Activated CD4-positive, alpha-beta T cell treated with anti-CD3 and anti-CD28 coated beads, Interleukin-2, amount 50 U/mL, for 4 hours (primary cell): Measurements from ENCODE around the gene FHL1.
A peak's percentile ranks its signal among the peaks of the same experiment; 100 is the strongest.
"Not testable (repeated sequence)": the region's sequence is repeated elsewhere in the genome, so short reads cannot be mapped to it uniquely, and the experiment has no call there.

ENCODE experiments used
- DNase-seq, 2 experiments: peaks; one replicate each; pipeline ENCODE4 v3.0.0-alpha.2; 2020

FHL1 gene

GRCh38 chrX:136211766-136212556 is 64.6 kb downstream of the FHL1 start:
- no peak for DNase-seq

DNA sequence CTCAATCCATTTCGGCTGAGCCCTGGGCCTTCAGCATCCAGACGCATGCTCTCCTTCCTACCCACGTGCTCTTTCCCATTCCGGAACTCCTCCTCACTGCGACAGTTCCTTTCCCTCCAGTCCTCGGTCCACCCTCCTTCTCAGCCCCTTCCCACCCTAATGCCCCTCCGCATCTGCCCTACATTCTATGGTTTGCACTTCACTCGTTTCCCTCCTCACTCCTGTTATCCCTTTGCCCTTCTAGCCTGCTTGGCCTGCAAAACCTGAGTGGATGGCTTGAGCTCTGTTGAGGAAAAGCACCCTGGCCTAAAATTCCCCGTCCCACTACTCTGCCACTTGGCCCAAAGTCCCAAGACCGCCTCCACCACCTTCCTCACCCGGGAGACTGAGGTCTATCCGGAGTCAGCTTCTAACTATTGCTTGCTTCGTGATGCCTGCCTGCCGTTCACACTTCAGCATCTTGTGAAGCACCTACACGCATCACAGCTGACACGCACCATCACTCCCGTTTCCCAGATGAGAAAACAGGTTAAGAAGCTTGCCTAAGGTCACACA is 65.3 kb downstream of the FHL1 start:
- no peak for DNase-seq

DNA sequence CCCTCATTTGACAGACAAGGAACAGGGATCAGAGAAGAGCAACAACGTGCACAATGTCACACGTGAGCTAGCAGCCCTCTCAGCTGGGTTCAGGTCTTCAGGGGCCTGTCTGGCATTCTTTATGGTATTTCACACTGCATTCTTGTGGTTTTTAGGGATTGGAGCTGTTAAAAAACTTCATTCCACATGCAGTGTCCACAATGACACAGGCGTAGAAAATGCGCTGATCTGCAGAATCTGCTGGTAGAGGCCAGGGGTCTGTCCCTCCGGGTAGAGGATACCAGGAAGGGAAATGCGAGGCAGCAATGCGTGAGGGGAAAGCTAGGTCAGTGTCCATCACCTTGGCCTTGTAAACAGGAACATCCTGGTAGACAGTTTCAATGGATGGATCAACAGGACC is 67.2 kb downstream of the FHL1 start:
- no peak for DNase-seq

DNA sequence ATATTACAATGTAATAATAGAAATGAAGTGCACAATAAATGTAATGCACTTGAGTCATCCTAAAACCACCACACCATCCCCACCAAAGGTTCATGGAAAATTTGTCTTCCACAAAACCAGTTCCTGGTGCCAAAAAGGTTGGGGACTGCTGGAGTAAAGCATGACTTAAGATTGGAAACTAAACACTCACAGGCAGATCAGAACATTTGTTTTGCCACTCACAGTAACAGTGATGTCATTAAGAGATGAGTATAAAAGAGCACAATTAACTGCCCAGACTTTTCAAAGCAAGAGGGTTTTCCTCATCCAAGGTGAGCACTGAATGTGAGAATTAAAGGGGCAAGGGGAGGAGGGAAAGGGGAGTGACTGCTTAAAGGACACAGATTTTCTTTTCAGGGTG is 68.2 kb downstream of the FHL1 start:
- no peak for DNase-seq

- no peak for DNase-seq
Observed at GRCh38 chrX:136219893-136220292, 72.6 kb downstream of the FHL1 start.

GRCh38 chrX:136220540-136220939 is 73.2 kb downstream of the FHL1 start:
- DNase-seq = no peak

GRCh38 chrX:136220951-136221350 is 73.6 kb downstream of the FHL1 start:
- no peak for DNase-seq

DNA sequence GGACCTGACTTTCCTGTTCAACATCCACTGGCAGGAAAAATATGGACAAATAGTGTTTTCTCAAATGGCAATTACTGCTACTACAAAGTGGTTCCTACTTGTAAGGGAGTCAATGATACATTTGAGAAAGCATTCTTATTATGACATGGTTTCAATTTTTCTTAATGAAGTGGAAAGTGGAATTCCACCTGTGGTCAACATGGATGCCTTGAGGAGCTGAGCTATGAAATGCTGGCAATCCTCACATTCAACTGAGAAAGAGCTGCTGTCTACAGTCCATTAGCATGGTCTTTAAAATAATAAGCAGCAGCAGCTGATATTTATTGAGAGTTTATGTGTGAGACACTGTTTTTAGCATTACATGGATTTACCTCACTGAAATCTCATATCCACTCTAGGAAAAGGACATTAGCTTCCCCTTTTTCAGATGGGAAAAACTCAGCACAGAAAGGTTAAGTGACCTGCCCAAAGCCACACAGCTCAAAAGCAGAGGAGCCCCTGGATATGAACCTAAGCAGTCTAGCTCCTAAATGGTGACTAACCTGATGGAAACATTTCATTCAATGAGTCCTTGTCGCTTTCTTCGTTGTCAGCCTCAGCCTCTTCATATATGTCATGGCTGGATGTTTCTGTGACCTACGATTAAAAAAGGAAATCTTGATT is 74.6 kb downstream of the FHL1 start:
- DNase-seq = no peak

DNA sequence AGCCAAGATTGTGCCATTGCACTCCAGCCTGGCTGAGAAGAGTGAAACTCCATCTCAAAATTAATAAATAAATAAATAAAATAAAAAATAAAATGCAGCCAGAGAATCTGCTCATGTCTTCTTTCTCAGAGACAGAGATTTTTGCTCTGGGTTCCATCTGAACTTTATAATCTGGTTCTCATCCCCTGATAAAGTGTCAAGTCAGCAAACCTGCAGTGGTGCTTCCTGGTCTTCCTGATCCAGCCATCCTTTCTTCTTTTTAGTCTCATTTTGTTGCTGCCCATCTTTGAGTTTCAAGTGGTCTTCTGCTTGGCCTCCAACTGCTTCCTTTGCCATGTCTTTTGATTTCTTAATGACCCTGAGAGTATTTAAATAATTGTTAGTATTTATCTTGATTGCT is 79.7 kb downstream of the FHL1 start:
- DNase-seq = no peak

GRCh38 chrX:136227948-136228838 is 80.9 kb downstream of the FHL1 start:
- no peak for DNase-seq

DNA sequence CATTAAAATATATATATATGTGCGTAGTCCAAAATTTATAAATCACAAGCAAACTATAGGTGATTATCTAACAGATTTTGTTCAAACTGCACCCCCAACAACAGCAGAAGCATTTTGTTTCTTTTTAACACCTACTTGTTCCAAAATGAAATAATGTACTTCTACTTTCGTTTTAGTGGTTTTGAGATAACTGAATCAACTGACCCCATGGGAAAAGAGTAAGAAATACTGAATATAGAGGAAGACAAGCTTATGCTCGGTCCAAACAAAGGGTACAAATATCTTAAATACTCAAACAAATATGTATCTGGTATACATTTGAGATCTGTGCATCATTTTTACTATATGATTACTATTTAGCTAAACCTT is 81.5 kb downstream of the FHL1 start:
- DNase-seq = no peak

- no peak for DNase-seq
Observed at GRCh38 chrX:136237074-136237473, 89.7 kb downstream of the FHL1 start.

DNA sequence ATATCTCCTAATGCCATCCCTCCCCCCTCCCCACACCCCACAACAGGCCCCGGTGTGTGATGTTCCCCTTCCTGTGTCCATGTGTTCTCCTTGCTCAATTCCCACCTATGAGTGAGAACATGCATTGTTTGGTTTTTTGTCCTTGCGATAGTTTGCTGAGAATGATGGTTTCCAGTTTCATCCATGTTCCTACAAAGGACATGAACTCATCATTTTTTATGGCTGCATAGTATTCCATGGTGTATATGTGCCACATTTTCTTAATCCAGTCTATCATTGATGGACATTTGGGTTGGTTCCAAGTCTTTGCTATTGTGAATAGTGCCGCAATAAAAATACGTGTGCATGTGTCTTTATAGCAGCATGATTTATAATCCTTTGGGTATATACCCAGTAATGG is 90.5 kb downstream of the FHL1 start:
- not testable (repeated sequence) for DNase-seq

- DNase-seq = no peak
Observed at GRCh38 chrX:136246201-136246600, 98.9 kb downstream of the FHL1 start.

DNA sequence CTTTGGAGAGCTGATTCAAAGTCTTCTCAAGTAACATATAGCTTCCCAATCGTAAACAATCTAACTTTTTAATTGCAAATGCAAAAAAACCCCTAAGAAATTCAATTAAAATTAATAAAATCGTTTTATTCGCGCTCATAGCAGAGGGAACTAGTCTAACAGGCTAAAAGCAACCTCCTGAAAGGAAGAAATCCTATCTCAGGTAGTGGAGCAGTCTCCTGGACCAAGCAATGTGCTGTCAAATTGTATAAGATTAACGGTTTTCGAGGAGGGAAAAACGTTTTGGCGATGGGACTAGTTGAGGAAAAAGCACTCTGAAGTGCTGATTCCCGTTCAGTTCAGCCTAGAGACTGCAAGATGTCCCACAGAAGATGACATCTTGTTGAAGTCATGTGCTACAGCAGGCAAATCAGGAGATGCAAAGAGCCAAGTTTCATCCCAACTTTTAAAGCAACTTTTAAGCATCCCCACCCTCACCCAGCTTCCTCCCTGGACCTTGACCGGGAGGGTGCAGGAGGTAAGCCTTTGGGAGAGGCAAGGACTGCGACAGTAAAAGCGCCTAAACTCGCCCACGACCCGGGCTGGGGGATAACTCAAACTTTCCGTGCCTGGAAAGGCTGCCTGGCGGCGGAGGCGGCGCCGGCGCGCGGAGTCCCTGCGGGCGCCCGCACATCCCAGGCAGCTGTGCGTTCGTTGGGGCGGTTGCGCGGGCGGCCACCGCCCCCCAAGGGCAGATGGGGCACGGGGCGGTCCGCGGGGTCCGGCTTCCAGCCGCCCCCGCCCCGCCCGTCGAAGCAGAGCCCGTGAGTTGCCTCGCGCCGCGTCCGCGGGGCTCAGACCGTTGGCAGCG is 103.1 kb downstream of the FHL1 start:
- DNase-seq = peak; percentile 46 to 49

- DNase-seq = peak; percentile 49 to 57
Observed at GRCh38 chrX:136251041-136251991, 104.0 kb downstream of the FHL1 start, which contains the start of gene MAP7D3. Gene MAP7D3 (minus strand): TSS chrX:136251400. CDS start chrX:136251358, 42 bp downstream.

GRCh38 chrX:136255541-136255940 is 108.2 kb downstream of the FHL1 start:
- no peak for DNase-seq

GRCh38 chrX:136256026-136256425 is 108.7 kb downstream of the FHL1 start:
- no peak for DNase-seq

GRCh38 chrX:136258951-136259350 is 111.6 kb downstream of the FHL1 start:
- no peak for DNase-seq

DNA sequence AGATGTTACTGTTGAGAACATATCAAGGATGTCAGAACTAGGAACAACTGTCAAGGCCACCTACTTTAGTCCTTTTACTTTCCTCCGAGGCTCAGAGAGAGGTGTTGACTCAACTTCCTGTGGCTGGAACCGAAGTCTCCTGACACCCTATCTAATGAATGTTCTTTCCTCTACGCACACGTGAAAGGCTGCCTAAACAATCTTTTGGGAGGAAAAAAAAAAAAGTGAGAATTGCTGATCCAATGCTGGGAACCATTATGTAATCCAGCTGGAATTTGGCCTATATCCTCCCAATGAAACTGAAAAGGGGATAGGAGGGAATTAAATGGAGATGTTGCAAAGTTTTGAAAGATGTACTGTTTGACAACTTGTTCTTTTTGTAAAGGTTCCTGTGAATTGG is 112.2 kb downstream of the FHL1 start:
- DNase-seq = peak in 1 of 2 experiments; percentile 2

DNA sequence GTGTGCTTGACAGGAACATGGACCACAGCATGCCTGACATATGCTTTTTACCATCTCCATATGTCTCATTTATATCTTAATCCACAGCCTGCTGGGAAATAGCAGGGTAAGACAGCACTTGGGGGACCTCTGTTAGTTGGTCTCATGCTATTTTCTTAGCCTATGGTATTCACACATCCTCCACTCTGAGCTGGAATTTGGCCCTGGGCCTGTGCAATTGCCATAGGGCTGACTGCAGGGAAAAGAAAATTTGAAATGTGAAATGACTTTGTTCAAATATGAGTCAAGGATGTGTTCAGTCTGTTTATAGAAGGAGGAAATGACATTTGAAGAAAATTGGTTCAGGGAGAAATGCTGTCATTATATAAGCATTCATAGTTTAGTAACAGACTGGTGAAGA is 113.4 kb downstream of the FHL1 start:
- no peak for DNase-seq
